Astrocyte (in vitro differentiated cells and primary cell): Measurements from ENCODE around the gene SELENOP. TPM values are rescaled to one million over a fixed set of nuclear protein-coding genes. Genes with fewer than 3 reads are reported as not detected.

Experiments used
- DNase-seq: peaks from one replicate; pipeline ENCODE4 v3.0.0-alpha.2; 2010; ENCODE audit warnings: low read depth
- FAIRE-seq: peaks from 2 replicates; lab custom pipeline; 2011; peaks lifted over from hg19 to GRCh38; lab: Jason Lieb, UNC
- H2AFZ ChIP-seq: 2 replicates; pipeline ENCODE4 v1.6.0; 2012; ENCODE audit warnings: low read depth, low read length, inconsistent platforms
- H3K27ac ChIP-seq: 2 replicates; pipeline ENCODE4 v1.5.1; 2011; ENCODE audit warnings: low read depth, low read length, inconsistent platforms
- H3K27me3 ChIP-seq: 2 replicates; pipeline ENCODE4 v1.6.0; 2011; ENCODE audit warnings: low read length, inconsistent platforms; ENCODE audit not compliant: insufficient read depth
- H3K36me3 ChIP-seq: 2 replicates; pipeline ENCODE4 v1.5.1; 2011; ENCODE audit warnings: low read length, inconsistent platforms; ENCODE audit not compliant: insufficient read depth
- H3K4me1 ChIP-seq: 2 replicates; pipeline ENCODE4 v1.5.1; 2011; ENCODE audit warnings: low read length, inconsistent platforms; ENCODE audit not compliant: insufficient read depth
- H3K4me2 ChIP-seq: 2 replicates; pipeline ENCODE4 v1.6.0; 2012; ENCODE audit warnings: low read length, inconsistent platforms
- H3K4me3 ChIP-seq: 2 replicates; pipeline ENCODE4 v1.5.1; 2011; ENCODE audit warnings: low read depth, mild to moderate bottlenecking, low read length, inconsistent platforms; ENCODE audit not compliant: insufficient read depth
- H3K79me2 ChIP-seq: 2 replicates; pipeline ENCODE4 v1.6.0; 2012; ENCODE audit warnings: mild to moderate bottlenecking, low read length, inconsistent platforms; ENCODE audit not compliant: insufficient read depth
- H3K9ac ChIP-seq: 2 replicates; pipeline ENCODE4 v1.6.0; 2012; ENCODE audit warnings: mild to moderate bottlenecking, low read length, inconsistent platforms
- H3K9me3 ChIP-seq: 2 replicates; pipeline ENCODE4 v1.5.1; 2012; ENCODE audit warnings: low read depth, mild to moderate bottlenecking, low read length, inconsistent platforms; ENCODE audit not compliant: insufficient read depth
- H4K20me1 ChIP-seq: 2 replicates; pipeline ENCODE4 v1.6.0; 2012; ENCODE audit warnings: low read length, inconsistent platforms; ENCODE audit not compliant: insufficient read depth
- H3K27ac Mint-ChIP-seq: one replicate; pipeline ENCODE4 v1.8.0; 2021; ENCODE audit warnings: mild to moderate bottlenecking, mixed read lengths; ENCODE audit not compliant: unreplicated experiment
- H3K27me3 Mint-ChIP-seq: one replicate; pipeline ENCODE4 v1.8.0; 2021; ENCODE audit warnings: low read depth, mixed read lengths; ENCODE audit not compliant: unreplicated experiment
- H3K36me3 Mint-ChIP-seq: one replicate; pipeline ENCODE4 v1.8.0; 2021; ENCODE audit warnings: low read depth, mixed read lengths; ENCODE audit not compliant: unreplicated experiment
- H3K4me1 Mint-ChIP-seq: one replicate; pipeline ENCODE4 v1.8.0; 2021; ENCODE audit warnings: low read depth, mixed read lengths; ENCODE audit not compliant: unreplicated experiment
- H3K4me3 Mint-ChIP-seq: one replicate; pipeline ENCODE4 v1.8.0; 2021; ENCODE audit warnings: mild to moderate bottlenecking, moderate library complexity, mixed read lengths; ENCODE audit not compliant: unreplicated experiment
- H3K9me3 Mint-ChIP-seq: one replicate; pipeline ENCODE4 v1.8.0; 2021; ENCODE audit warnings: mild to moderate bottlenecking, mixed read lengths; ENCODE audit not compliant: unreplicated experiment
- EZH2 ChIP-seq: IDR thresholded peaks from 2 replicates; pipeline ENCODE4 v1.6.1; 2012; ENCODE audit warnings: mild to moderate bottlenecking, low read length, inconsistent platforms; ENCODE audit not compliant: insufficient read depth
- total RNA-seq: library from RNA; stranded (reverse); gene quantifications from 2 replicates; pipeline ENCODE4 v1.2.1, GENCODE V29; 2021
- TF ChIP-seq, protein P1 (sequence below): IDR thresholded peaks from 2 replicates; pipeline ENCODE4 v1.5.1; 2011; ENCODE audit warnings: low read depth, mild to moderate bottlenecking, inconsistent platforms, low read length, moderate library complexity; ENCODE audit not compliant: insufficient read depth

Gene SELENOP
- total RNA-seq, 1 donor from 2014 or later: 11.6 TPM

GRCh38 chr5:42854795-42855194 lies 43.1 kb upstream of the SELENOP start:
- Histone ChIP-seq H2AFZ (no peak overlapping the region), H4K20me1 (no peaks in the 10 kb centered on the region), H3K4me1 (no peaks in the 10 kb centered on the region), H3K9ac (no peak overlapping the region), H3K4me2 (no peak overlapping the region), H3K36me3 (no peaks in the 10 kb centered on the region), H3K27ac (no peak overlapping the region), H3K4me3 (no peak overlapping the region), H3K79me2 (no peaks in the 10 kb centered on the region), H3K27me3 (no peaks in the 10 kb centered on the region), H3K9me3 (no peaks in the 10 kb centered on the region)
- H3K27me3 Mint-ChIP-seq: no peaks in the 10 kb centered on the region
- TF ChIP-seq, protein P1, sequence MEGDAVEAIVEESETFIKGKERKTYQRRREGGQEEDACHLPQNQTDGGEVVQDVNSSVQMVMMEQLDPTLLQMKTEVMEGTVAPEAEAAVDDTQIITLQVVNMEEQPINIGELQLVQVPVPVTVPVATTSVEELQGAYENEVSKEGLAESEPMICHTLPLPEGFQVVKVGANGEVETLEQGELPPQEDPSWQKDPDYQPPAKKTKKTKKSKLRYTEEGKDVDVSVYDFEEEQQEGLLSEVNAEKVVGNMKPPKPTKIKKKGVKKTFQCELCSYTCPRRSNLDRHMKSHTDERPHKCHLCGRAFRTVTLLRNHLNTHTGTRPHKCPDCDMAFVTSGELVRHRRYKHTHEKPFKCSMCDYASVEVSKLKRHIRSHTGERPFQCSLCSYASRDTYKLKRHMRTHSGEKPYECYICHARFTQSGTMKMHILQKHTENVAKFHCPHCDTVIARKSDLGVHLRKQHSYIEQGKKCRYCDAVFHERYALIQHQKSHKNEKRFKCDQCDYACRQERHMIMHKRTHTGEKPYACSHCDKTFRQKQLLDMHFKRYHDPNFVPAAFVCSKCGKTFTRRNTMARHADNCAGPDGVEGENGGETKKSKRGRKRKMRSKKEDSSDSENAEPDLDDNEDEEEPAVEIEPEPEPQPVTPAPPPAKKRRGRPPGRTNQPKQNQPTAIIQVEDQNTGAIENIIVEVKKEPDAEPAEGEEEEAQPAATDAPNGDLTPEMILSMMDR: no peak
- TF ChIP-seq EZH2: no peak
- H3K4me3 Mint-ChIP-seq: no peak overlapping the region
- H3K9me3 Mint-ChIP-seq: no peaks in the 10 kb centered on the region
- H3K4me1 Mint-ChIP-seq: peaks cover 6% of the 10 kb centered on the region
- FAIRE-seq: no peak
- no peak overlapping the region for H3K27ac Mint-ChIP-seq
- no peaks in the 10 kb centered on the region for H3K36me3 Mint-ChIP-seq
- no peak for DNase-seq

DNA sequence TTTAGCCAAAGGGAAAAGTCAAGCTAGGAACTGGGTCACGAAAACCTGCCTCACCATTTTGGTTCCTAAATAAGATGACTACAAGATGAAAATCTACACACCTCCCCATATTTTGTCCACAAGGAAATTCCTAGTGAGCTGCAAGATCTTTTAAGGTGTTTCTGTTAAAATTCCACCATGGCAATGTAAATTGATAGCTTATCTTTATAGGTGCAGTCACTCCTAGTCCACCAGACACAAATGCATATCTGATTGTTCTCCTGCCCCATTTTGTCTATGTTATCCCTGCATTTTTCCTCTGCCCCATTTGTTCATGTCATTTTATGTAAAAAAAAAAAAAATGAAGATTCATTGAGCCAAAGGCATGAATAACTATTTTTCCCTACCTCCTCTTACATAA lies 41.1 kb upstream of the SELENOP start:
- no peaks in the 10 kb centered on the region for H3K36me3 ChIP-seq
- no peaks in the 10 kb centered on the region for H3K9me3 ChIP-seq
- no peaks in the 10 kb centered on the region for H3K4me1 Mint-ChIP-seq
- TF ChIP-seq, protein P1: no peak
- no peak for TF ChIP-seq EZH2
- H3K4me1 ChIP-seq: no peaks in the 10 kb centered on the region
- no peak overlapping the region for H3K27ac ChIP-seq
- no peak overlapping the region for H3K4me3 ChIP-seq
- no peak overlapping the region for H3K4me3 Mint-ChIP-seq
- no peak overlapping the region for H3K27ac Mint-ChIP-seq
- H3K9me3 Mint-ChIP-seq: no peaks in the 10 kb centered on the region
- no peaks in the 10 kb centered on the region for H3K36me3 Mint-ChIP-seq
- no peak overlapping the region for H3K4me2 ChIP-seq
- DNase-seq (no peak), FAIRE-seq (no peak)
- no peak overlapping the region for H2AFZ ChIP-seq
- H3K27me3 Mint-ChIP-seq: no peaks in the 10 kb centered on the region
- no peaks in the 10 kb centered on the region for H3K27me3 ChIP-seq
- H3K9ac ChIP-seq: no peak overlapping the region
- no peaks in the 10 kb centered on the region for H3K79me2 ChIP-seq
- H4K20me1 ChIP-seq: no peaks in the 10 kb centered on the region

DNA sequence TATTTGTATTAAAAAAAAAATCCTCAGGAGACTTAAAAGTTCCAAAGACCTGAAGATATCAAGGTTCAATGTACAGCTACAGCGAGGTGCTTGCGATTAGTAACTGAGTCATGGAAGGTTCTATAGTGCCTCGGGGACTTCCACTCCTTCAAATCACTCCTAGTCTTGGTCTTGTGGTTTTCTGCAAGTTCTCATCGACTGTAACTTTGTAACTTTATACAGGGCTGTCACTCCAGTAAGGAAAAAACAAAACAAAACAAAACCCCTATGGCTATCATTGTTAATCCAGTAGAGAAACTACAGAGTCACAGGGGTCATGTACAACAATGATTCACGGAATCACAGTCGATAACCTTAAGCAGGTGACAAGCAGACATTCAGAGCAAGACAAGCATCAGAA lies 39.8 kb upstream of the SELENOP start:
- Histone ChIP-seq H3K9ac (no peak overlapping the region), H3K79me2 (no peaks in the 10 kb centered on the region), H3K4me1 (no peaks in the 10 kb centered on the region), H3K9me3 (no peaks in the 10 kb centered on the region), H2AFZ (no peak overlapping the region), H3K4me2 (no peak overlapping the region), H3K27me3 (no peaks in the 10 kb centered on the region), H4K20me1 (no peaks in the 10 kb centered on the region), H3K36me3 (no peaks in the 10 kb centered on the region), H3K27ac (no peak overlapping the region), H3K4me3 (no peak overlapping the region)
- Mint-ChIP-seq H3K9me3 (no peaks in the 10 kb centered on the region), H3K36me3 (no peaks in the 10 kb centered on the region), H3K27me3 (no peaks in the 10 kb centered on the region), H3K4me1 (no peaks in the 10 kb centered on the region), H3K4me3 (no peak overlapping the region), H3K27ac (no peak overlapping the region)
- TF ChIP-seq, protein P1: no peak
- TF ChIP-seq EZH2: no peak
- no peak for FAIRE-seq
- DNase-seq: no peak
